GM13976 (cell line): ENCODE measurements around the gene ZNF433.
"Not testable (repeated sequence)": the region's sequence is repeated elsewhere in the genome, so short reads cannot be mapped to it uniquely, and the experiment has no call there.

Experiments used
- DNase-seq: peaks from one replicate; pipeline ENCODE4 v3.0.0; 2012; ENCODE audit warnings: low spot score
- in situ Hi-C: fragments of 300-500 bp; cut with MboI; formaldehyde crosslinking; loops from one replicate; pipeline ENCODE4 v1.12.0; 2022; ENCODE audit warnings: low sequenced_read_pairs, mixed read lengths, inconsistent platforms; ENCODE audit not compliant: unreplicated experiment
- TF ChIP-seq, protein P1 (sequence below): IDR thresholded peaks from 2 replicates; pipeline ENCODE4 v1.5.1; 2012; ENCODE audit warnings: borderline replicate concordance, mild to moderate bottlenecking; ENCODE audit not compliant: insufficient read depth; ENCODE audit errors: extremely low read depth, missing control alignments, control extremely low read depth

Gene ZNF433

DNA sequence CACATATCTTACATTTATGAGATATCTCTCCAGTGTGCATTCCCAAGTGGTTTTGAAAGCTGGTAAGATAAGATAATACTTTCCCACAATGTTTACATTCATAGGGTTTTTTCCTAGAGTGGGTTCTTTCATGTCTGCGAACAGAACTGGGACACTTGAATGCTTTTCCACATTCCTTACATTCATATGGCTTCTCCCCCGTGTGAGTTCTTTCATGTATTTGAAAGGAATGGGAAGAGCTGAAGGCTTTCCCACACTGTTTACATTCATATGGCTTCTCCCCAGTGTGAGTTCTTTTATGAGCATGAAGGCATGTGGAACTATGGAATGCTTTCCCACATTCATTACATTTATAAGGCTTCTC lies 19.7 kb downstream of the ZNF433 start:
- in situ Hi-C loops: no loop called here
- no peak for DNase-seq
- TF ChIP-seq, protein P1, sequence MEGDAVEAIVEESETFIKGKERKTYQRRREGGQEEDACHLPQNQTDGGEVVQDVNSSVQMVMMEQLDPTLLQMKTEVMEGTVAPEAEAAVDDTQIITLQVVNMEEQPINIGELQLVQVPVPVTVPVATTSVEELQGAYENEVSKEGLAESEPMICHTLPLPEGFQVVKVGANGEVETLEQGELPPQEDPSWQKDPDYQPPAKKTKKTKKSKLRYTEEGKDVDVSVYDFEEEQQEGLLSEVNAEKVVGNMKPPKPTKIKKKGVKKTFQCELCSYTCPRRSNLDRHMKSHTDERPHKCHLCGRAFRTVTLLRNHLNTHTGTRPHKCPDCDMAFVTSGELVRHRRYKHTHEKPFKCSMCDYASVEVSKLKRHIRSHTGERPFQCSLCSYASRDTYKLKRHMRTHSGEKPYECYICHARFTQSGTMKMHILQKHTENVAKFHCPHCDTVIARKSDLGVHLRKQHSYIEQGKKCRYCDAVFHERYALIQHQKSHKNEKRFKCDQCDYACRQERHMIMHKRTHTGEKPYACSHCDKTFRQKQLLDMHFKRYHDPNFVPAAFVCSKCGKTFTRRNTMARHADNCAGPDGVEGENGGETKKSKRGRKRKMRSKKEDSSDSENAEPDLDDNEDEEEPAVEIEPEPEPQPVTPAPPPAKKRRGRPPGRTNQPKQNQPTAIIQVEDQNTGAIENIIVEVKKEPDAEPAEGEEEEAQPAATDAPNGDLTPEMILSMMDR: no peak

DNA sequence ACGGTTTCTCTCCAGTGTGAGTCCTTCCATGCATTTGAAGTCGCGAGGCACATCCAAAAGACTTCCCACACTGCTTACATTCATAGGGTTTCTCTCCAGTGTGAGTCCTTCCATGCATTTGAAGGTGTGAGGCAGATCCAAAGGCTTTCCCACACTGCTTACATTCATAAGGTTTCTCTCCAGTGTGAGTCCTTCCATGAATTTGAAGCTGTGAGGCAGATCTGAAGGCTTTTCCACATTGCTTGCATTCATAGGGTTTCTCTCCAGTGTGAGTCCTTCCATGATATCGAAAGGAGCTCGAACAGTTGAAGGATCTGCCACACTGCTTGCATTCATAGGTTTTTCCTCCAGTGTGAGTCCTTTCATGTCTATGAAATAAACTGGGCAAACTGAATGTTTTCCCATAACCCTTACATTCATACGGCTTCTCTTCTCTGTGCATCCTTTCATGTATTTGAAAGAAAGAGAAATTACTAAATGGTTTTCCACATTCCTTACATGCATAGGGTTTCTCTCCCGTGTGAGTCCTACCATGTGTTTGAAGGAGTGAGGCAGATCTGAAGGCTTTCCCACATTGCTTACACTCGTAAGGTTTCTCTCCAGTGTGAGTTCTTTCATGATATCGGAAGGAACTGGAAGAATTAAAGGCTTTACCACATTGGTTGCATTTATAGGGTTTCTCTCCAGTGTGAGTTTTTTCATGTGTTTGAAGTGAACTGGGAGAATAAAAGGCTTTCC lies 20.3 kb downstream of the ZNF433 start:
- in situ Hi-C loops: no loop called here
- TF ChIP-seq, protein P1: no peak

DNA sequence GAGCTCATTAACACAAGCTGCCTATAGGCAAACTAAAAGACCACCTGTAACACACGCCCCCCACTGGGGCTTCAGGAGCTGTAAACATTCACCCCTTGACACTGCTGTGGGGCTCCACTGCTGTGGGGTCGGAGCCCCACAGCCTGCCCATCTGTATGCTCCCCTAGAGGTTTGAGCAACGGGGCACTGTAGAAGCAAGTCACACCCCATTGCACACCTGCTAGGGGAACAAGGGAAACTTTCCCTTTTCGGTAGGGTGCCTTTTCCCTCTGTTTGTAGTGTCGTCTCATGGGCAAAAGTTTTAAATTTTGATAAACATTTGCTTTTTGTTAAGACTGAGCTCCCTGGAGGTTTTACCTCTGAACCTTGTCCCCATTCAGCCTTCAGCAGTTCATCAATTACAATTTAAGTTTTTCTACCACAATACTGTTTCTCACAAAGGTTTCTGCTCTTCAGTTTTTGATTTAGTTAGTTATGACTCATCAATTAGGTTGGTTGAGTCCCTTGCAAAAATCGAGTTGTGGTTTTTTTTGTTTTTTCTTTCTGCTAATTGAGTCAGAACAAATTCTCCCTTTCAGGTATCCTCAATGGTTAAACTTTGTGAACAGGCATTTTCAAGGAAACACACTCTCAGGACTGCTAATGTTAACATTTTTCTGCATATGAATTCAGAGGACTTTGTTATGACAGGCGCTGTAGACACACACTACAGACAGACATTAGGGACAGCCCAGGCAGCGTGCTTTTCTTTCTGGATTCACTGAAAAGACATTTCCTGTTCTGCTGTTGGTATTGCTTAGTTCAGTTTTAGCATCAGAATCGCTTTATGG lies 35.1 kb downstream of the ZNF433 start:
- in situ Hi-C loops: no loop called here
- peak; percentile 78 for DNase-seq
- TF ChIP-seq, protein P1: no peak

More for the DNA sequence above, 20.3 kb downstream of the ZNF433 start:
- DNase-seq: no peak

DNA sequence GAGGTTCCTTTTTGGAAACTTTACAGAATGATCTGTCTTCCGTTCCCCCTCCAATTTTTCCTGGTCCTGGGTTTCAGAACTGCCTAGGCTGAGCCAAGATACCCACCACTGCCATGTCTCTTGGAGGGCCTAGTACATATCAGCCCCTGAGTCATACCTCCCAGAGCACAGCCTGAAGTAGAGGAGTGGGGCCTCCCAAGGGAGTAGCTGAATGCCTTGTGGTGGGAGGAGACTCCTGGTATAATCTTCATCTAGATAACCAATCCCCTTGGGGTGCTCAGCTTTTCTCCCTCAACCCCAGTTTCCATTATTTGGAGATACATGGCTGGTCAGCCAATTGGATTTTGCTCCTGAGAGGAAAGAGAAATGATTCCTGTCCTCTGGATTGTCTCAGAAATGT lies 40.3 kb downstream of the ZNF433 start:
- TF ChIP-seq, protein P1: no peak
- no peak for DNase-seq

DNA sequence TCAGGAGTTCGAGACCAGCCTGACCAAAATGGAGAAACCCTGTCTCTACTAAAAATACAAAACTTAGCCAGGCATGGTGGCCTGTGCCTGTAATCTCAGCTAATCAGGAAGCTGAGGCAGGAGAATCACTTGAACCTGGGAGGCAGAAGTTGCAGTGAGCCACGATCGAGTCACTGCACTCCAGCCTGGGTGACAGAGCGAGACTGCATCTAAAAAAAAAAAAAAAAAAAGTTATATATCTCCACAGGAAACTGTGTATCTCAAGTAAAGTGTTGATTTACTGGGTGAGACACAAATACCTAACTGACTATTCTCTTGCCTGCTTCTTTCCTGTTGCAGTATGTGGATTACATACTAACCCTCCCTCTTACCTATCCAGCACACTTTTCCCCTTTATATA lies 43.6 kb downstream of the ZNF433 start:
- in situ Hi-C loops, DNase-seq: not testable (repeated sequence)

More for the DNA sequence above, 40.3 kb downstream of the ZNF433 start:
- in situ Hi-C loops: no loop called here

DNA sequence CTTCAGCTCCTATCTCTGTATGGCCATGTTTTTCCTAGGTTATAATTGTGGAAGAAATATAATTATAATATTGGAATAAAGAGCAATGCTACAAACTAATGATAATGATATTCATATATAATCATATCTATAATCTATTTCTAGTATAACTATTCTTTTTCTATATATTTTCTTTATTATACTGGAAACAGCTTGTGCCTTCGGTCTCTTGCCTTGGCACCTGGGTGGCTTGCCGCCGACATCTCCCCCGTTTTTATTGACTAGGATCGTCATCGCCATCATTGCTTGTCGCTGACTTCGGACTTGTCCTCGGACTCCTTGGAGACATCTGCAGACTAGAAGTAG lies 46.4 kb downstream of the ZNF433 start:
- in situ Hi-C loops: no loop called here
- TF ChIP-seq, protein P1: no peak
- no peak for DNase-seq
